ENCODE data around the gene ZFHX3.

DNA sequence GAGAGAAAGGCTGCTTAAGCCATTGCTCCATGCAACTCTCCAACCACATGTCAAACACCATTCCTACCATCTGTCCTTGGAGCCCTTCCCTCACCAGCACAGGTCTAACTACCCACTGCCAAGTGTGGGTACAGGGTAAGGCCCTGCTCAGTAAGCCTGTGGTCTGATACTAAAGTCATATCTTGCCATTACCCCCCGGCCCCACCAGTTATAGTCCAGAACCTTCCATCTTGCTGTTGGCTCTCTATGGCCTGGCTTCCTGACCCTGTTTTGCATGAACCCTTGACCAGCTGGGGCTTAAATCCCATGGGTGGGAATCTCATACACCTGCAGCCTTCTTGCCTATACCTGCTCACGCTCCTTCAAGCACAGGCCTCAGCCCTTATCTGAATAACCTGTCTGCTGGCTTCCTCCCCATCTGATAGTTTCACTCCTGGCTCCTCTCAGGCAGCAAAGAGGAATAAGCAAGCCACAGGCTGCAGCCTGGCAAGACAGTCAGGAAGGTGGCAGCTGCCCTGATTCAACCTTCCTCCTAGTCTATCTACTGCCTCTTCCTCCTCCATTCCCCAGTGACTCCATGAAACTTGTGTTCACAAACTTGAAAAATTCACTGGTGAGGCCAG, 64.1 kb downstream of the ZFHX3 start:
- no peak for TF ChIP-seq CTCF (IDR thresholded peaks at IDR 0.05)
- TF ChIP-seq POLR2A (IDR thresholded peaks at IDR 0.05) = no peak

Measured in right lobe of liver (tissue), 4 donors.